Measurements from ENCODE around the gene RAPGEF3.

Gene RAPGEF3

GRCh38 chr12:47737936-47738594 is 20.6 kb downstream of the RAPGEF3 start:
- no peak for TF ChIP-seq CTCF (IDR thresholded peaks at IDR 0.05; ENCODE audit: low read depth, low read length, missing control alignments)
- DNase-seq (ENCODE audit: low read depth): no peak
- no peak overlapping the region for H3K4me3 ChIP-seq (ENCODE audit: low read depth, low read length)

GRCh38 chr12:47736877-47737676 is 21.6 kb downstream of the RAPGEF3 start:
- H3K4me3 ChIP-seq (ENCODE audit: low read depth, low read length): no peak overlapping the region
- no peak for DNase-seq (ENCODE audit: low read depth)
- no peak for TF ChIP-seq CTCF (IDR thresholded peaks at IDR 0.05; ENCODE audit: low read depth, low read length, missing control alignments)

- TF ChIP-seq CTCF (IDR thresholded peaks at IDR 0.05; ENCODE audit: low read depth, low read length, missing control alignments): no peak
- no peak overlapping the region for H3K4me3 ChIP-seq (ENCODE audit: low read depth, low read length)
- DNase-seq (ENCODE audit: low read depth): no peak
Measured at GRCh38 chr12:47736216-47736615, 22.5 kb downstream of the RAPGEF3 start.

GRCh38 chr12:47735649-47736048 is 23.0 kb downstream of the RAPGEF3 start:
- H3K4me3 ChIP-seq (ENCODE audit: low read depth, low read length): no peak overlapping the region
- no peak for TF ChIP-seq CTCF (IDR thresholded peaks at IDR 0.05; ENCODE audit: low read depth, low read length, missing control alignments)
- DNase-seq (ENCODE audit: low read depth): no peak

- no peak overlapping the region for H3K4me3 ChIP-seq (ENCODE audit: low read depth, low read length)
- no peak for DNase-seq (ENCODE audit: low read depth)
- no peak for TF ChIP-seq CTCF (IDR thresholded peaks at IDR 0.05; ENCODE audit: low read depth, low read length, missing control alignments)
Measured at GRCh38 chr12:47734725-47735480, 23.8 kb downstream of the RAPGEF3 start.

GRCh38 chr12:47733142-47733541 is 25.5 kb downstream of the RAPGEF3 start:
- no peak for DNase-seq (ENCODE audit: low read depth)
- no peak overlapping the region for H3K4me3 ChIP-seq (ENCODE audit: low read depth, low read length)
- TF ChIP-seq CTCF (IDR thresholded peaks at IDR 0.05; ENCODE audit: low read depth, low read length, missing control alignments): no peak

All from GM12864 (cell line).